Right renal pelvis (tissue), 4 donors: ENCODE results near the gene CYBRD1. TPM values are rescaled to one million over a fixed set of nuclear protein-coding genes. Genes with fewer than 3 reads are reported as not detected.
"Not testable (repeated sequence)": the region's sequence is repeated elsewhere in the genome, so short reads cannot be mapped to it uniquely, and the experiment has no call there.

Experiments used
- DNase-seq, 4 donors: peaks; one replicate each; pipeline ENCODE4 v3.0.0-alpha.2; 2013; ENCODE audit warnings: low read depth in 4 of 4, low spot score in 3 of 4, missing footprints in 1 of 4
- polyA plus RNA-seq, 4 donors: library from polyadenylated mRNA; unstranded; fragments of 120-200 nt; gene quantifications; one replicate each; pipeline ENCODE4 v1.2.1, GENCODE V29; 2013; ENCODE audit not compliant: insufficient read length in 4 of 4

Gene CYBRD1, protein sequence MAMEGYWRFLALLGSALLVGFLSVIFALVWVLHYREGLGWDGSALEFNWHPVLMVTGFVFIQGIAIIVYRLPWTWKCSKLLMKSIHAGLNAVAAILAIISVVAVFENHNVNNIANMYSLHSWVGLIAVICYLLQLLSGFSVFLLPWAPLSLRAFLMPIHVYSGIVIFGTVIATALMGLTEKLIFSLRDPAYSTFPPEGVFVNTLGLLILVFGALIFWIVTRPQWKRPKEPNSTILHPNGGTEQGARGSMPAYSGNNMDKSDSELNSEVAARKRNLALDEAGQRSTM
- 10 to 100 TPM; 44.5 to 54.7 (median 50.2) TPM for polyA plus RNA-seq

DNA sequence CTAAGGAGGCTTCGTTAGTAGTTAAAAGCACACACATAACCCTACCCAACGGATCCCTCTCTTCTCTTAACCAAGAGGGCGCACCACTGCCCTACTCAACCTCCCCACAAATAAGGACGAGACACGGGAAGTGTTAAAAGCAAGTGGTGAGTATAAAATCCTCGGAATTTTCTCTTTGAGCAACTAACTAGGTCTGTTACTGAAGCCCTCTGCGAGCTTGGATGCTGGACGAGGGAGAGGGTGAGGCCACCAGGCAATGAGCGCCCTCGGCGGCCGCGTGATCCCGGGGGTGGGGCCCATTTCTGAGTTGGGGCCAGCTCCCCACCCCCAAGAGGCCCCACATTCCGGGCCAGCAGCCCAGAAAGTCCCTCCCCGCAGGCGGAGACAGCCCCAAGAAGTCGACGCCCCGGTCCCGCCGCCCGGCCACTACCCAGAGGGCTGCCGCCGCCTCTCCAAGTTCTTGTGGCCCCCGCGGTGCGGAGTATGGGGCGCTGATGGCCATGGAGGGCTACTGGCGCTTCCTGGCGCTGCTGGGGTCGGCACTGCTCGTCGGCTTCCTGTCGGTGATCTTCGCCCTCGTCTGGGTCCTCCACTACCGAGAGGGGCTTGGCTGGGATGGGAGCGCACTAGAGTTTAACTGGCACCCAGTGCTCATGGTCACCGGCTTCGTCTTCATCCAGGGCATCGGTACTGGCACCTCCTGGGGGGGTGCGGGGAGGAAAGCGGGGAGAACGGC lies at the start of gene CYBRD1:
TSS of gene CYBRD1 (plus strand) at position 423 of the 736 bp plus-strand sequence. CDS start at position 495, 72 bp downstream.
- peak in 3 of 4 donors; percentile 42 to 50 (median 44) for DNase-seq

DNA sequence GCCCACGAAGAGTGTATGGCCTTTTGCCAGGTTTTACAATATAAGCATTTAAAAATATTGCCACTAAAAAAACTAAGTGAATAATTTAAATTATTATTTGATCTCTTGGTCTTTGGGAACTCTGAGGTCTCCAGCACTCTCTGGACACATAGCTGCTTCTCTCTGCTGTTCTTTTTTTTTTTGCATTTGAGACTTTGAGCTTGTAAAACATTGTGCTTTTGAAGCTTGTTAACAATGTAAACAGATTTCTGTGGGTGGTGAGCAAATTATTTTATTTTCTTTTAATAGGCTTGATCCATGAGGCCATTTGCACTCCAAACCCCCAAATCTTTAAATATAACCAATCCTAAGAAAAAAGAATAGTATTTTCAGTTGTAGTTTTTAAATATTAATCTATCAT lies 46.3 kb upstream of the CYBRD1 start:
- no peak for DNase-seq

DNA sequence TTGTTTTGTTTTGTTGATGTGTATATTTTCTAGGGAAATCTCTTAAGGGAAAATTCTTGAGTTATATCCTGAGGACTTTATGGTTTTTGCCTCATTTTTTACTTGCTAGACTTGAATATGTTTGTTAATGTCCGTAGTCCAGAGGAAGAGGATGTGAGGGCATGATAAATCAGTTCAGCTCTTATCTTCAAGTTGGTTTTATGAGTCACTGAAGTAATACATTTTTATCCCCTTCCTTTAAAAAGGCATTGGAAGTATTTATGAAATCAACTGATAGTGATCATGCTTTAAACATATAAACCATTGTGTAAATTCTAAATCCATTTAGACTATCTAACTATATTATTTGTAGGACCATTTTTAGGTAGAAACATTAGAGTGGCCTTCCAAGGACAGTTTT lies 43.9 kb upstream of the CYBRD1 start:
- no peak for DNase-seq

DNA sequence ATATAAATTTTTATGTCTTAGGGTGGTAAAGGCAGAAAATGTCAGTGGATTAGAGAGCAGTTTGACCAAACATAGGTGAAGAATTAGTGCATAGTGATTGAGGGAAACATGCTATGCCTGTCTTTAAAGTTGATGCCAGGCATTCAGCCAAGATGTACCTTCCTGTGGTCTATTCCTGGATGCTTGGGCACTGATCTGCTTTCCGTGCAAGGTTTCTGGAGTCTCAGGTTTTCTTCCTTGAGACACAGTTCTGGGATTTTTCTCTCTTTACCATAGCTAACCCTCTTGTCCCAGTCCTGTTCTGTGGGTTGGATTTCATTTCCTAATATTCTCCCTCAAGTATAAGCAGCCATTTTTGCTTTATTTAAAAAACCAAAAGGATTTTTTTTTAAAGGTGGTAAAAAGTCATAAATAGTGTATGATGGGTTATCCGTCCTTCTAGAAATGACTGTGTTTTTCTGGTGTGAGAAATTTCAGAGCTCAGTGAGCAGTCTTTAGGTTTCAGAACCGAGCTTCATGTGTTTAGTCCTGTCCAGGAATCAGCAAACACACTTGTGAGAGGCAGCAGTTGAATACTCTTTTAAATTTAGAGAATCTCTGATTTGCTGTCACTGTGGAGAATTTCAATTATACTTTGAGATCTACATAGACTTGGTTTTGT lies 43.0 kb upstream of the CYBRD1 start:
- DNase-seq, result no peak

DNA sequence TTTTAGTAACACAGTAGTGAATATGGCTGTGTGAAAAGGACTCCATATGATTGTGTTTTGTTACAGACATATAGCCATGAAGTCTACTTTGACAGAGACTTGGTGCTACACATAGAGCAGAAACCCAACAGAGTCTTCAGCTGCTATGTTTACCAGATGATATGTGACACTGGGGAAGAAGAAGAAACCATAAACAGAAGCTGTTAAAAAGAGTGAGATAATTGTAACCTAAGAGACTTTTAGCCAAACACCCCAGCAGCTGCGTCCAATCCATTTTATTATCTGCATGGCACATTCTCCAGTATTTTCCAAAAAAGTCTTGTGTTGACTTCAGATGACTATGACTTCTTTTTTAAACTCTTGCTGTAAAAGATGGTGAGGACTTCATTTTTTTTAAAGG lies 41.4 kb upstream of the CYBRD1 start:
- DNase-seq, result peak; percentile 13 to 46 (median 44)

DNA sequence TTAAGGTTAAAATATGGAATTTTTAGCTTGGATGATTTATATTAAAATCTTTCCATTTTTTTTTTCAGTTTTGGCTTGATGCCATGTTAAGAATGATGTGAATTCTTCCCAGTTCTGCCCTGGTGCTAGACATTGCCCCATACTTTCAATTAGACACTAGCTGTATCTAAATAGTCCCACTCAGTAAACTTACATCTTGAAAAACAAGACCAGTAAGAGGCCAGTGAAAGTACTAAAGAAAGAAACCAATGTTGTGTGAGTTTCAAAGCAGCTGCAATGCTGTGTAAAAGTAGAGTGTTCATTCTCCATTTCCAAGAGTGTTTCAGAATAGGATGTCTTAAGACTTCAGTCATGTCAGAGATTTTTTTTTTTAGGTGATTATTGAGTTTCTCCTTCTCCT lies 40.0 kb upstream of the CYBRD1 start:
- DNase-seq, result no peak

DNA sequence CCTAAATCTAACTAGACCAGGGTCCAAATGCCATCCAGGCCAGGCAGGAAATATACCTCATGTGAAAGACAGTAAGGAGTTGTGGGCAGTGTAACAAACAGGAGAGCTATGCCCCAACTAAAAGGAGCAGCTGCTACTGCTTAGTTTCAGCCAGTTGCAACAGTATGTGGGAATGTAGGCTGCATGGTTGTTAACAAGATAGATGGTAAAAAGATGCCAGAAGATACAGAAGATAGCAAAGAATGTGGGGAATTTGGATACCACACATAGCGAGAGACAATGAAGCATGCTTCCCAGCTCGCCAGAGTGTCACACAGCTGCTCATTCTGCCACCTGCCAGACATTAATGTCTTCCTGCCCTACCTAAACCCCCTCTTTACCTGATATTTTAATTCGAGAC lies 39.4 kb upstream of the CYBRD1 start:
- peak in 2 of 4 donors; percentile 3 to 12 for DNase-seq

DNA sequence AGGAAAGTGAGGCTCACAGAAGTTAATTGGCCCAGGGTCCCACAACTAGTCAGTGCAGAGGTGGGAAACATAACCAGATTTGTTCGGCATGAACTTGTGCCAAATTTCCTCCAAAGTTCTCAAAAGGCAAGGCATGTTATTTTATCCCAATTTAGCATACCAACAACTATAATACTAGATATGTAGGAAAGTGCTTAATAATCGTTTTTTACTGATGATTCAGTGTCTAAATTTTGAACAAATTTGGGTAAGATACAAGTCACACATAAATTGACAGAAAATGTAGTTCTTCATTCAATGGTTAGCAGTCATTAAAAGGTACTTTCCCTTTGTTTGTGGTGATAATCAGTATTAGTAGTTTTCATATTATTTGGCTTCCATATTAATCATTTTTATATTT lies 38.5 kb upstream of the CYBRD1 start:
- DNase-seq, result no peak

DNA sequence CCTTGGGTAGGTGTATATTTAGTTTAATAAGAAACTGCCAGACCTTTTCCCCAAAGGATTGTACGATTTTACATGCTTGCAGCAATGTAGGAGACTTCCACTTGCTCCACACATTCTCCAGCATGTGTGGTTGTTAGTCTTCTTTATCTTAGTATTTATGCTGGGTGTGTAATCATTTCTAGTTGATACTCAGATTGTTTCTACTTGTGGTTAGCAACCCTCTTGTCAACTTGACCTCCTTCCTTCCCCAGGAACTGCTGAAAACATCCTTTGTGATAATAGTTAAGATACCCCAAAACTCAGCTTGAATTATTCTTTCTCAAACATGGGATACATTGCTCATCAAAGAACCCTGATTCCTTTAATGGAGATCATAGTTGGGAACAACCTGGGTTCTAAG lies 37.2 kb upstream of the CYBRD1 start:
- no peak for DNase-seq

DNA sequence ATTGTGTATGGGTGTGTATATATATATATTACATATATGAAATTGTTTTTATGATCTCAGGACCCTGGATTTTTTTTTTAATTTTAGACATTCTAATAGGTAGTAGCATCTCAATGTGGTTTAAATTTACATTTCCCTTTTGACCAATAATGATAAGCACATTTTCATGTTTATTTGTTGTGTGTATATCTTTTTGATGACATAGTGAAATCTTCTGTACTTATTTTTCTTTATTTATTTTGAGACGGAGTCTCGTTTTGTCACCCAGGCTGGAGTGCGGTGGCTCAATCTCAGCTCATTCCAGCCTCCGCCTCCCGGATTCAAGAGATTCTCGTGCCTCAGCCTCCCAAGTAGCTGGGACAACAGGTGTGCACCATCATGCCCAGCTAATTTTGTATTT lies 35.1 kb upstream of the CYBRD1 start:
- no peak for DNase-seq

DNA sequence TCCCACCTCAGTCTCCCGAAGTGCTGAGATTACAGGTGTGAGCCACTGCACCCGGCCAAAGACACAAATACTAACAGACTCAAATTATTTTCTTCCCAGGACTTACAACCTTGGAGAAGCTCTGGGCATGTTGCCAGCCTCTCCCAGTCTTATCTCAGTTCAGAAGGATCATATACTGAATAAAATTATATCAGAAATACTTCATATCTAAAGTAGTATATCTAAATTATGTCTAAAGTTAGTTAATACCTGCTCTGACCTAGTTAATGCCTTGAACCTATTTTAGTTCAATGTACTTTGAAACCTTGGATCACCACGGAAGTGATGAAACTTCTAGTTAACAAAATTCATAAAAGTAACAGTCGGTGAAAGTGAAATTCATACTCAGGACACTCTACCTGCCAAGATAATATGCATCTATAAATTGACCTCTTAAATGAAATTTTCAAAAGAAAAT lies 34.4 kb upstream of the CYBRD1 start:
- DNase-seq, result no peak

DNA sequence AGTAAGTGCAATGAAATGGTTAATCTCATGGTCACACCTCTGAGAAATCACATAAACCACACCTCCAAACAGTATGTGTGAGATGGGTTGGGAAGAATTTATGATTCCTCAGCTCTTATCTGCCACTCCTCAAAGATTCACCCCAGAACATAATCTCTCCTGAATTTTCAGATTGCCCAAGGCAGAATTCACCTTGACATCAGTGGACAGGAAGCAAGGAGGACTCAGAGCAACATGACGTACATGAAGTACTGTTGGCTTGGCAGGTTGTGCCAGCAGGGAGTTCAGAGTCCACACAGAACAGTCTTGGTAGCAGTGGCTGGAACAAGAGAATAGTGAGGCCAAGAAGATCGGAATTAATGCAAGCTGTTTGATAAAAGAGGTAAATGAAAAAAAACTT lies 31.7 kb upstream of the CYBRD1 start:
- DNase-seq, result no peak

DNA sequence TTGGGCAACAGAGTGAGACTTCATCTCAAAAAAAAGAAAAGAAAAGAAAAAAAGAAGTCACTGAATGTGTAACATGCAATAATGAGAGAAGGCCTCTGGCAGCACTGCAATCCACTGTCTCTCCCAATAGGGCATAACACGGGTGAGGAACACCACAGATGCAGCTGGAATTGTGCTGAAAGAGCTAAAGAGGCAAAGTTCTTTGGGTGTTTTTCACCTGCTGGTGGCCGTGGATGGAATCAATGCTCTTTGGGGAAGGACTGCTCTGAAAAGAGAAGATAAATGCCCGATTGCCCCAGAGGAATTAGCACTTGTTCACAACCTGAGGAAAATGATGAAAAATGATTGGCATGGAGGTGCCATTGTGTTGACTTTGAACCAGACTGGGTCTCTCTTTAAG lies 31.0 kb upstream of the CYBRD1 start:
- DNase-seq, result no peak

DNA sequence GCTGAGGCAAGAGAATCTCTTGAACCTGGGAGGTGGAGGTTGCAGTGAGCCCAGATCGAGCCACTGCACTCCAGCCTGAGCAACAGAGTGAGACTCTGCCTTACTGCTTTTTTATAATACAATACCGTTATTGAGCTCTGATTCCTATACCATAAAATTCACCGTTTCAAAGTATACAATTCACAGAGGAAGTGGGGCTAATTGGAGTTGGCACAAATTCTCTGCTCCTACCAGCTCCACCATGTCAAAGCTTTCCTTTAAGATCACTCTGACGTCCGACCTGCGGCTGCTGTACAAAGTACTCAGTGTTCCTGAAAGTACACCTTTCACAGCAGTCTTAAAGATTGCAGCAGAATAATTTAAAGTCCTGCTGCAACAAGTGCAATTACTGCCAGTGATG lies 29.6 kb upstream of the CYBRD1 start:
- DNase-seq, result no peak

DNA sequence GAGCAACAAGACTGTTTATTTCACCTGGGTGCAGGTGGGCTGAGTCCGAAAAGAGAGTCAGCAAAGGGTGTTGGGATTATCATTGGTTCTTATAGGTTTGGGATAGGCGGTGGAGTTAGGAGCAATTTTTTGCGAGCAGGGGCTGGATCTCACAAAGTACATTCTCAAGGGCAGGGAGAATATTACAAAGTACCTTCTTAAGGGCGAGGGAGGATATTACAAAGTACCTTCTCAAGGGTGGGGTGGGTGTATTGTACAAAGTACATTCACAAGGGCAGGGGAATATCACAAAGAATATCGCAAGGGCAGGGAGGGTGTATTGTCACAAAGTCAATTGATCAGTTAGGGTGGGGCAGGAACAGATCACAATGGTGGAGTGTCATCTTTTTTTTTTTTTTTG lies 24.6 kb upstream of the CYBRD1 start:
- DNase-seq, result not testable (repeated sequence)

DNA sequence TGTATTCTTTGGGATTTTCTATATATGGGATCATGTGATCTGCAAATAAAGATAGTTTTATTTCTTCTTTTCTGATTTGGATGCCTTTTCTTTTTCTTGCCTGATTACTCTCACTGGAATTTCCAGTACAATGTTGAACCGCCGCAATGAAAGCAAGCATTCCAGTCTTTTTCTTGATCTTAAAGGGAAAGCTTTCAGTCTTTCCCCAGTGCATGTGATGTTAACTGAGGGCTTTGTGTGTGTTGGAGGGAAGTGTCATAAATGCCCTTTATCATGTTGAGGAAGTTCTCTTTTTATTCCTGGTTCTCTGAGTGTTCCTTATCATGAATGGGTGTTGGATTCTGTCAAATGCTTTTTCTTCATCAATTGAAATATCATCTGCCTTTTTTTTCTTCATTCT lies 16.9 kb upstream of the CYBRD1 start:
- no peak for DNase-seq

DNA sequence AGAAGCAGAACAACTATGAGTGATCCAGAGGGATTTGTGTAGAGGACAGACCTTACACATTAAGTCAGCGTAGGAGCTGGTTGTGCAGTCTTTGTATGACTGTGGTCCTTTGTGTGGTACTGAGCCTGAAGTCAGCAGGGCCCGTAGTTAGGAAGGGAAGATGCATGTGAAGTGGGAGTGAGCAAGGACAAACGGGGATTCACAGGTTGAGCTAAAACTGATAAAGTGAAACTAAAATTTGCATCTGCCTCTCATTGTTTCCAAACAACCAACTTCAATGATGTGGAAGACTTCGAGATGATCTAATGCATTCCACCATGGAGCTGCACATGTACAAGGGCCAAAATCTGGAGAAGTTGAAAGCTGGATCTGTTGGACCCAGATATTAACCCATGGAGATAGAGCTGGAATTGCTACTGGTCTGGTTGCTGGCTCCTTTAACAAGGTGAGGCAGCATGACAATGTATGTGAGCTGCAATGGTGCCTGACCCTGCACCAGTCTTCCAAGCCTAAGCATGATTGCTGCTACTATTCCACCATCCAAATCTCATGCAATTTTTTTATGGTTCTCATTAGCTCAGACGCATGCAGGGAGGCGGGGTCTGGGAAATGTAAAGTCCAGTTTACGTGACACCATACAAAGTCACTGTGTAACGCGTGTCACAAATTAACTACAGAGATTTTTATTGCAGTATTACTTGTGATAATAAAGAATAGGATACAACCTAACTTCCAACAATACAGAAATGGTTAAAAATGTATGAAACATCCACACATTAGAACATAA lies 12.1 kb upstream of the CYBRD1 start:
- no peak for DNase-seq

DNA sequence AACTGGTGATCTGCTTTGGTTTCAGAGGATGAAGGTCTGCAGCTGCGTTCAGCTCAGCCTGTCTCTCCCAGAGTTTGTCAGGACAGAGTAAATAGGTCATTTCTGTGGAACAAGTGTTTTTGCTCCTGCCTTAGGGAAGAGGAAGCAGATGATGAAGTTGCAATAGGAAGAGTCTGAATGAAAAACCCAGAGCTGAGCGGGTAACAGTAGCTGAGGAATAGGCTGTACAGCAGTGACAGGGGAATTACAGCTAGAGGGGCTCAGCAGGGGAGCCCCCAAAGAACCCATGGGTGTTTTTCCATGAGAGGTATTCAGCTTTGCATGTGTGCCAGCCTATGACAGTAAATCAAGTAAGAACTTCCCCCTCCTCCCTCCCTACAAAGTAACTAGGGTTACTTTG lies 10.3 kb upstream of the CYBRD1 start:
- no peak for DNase-seq

DNA sequence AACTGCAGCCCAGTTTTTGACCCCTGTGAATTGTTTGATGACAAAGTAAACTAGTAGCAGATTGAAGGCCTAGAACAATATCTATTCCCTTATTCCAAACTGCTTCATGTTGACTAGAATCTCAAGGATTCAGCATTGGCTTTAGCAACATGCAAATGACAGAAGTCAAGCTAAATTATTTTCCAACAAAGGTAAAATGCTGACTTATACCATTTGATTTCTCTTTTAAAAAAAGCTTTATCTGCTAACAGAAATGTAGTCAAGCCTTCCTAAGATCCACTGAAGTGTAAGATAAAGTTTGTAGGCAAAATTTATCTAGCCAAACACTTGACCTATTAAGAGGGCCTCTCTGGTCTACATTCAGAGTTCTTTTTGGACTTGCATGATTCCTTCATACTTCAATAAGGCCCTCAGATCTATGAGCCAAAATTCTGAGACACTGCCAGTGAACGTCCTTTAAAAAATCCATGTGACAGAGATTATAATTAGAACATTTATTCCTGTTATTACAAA lies 9.5 kb upstream of the CYBRD1 start:
- DNase-seq, result no peak

DNA sequence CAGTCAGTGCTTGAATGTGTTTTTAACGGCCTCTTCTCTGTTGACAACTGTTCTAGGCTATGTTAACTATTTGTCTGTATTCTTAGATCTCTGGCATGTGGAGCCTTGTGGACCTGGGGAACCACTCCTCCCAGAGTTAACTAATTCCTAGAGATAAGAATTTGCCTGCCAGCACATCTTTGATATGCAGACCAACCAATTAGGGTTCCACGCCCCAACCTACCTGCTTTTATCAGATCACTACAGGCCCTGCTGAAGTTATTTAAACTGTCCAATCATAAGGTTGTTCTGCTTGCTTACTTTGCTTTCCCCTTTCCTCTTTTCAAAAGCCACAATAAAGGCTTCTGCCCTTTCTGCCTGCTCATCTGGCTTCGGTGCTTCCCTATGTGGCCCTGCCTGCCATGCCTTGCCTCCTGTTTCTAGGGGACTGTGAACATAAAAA lies 8.5 kb upstream of the CYBRD1 start:
- DNase-seq, result no peak
